Liver (tissue), 3 donors: ENCODE results near the gene POLR2B.

Source experiments
- CTCF ChIP-seq: fragments of 150-350 bp; IDR thresholded peaks from 2 replicates; pipeline ENCODE4 v1.5.1; 2017; ENCODE audit warnings: improper control_type of control experiment, low read depth, low read length; ENCODE audit not compliant: missing input control
- GABPA ChIP-seq, 2 donors: IDR thresholded peaks in 1 of 2; conservative IDR thresholded peaks in 1 of 2; 2 replicates each; pipeline ENCODE4 v1.6.1; 2016; ENCODE audit warnings: antibody characterized with exemption in 2 of 2, mild to moderate bottlenecking in 1 of 2, moderate library complexity in 1 of 2
- MAX ChIP-seq: IDR thresholded peaks from 2 replicates; pipeline ENCODE4 v1.6.1; 2016; ENCODE audit warnings: antibody characterized with exemption
- NR2F2 ChIP-seq: IDR thresholded peaks from 2 replicates; pipeline ENCODE4 v1.6.1; 2016; ENCODE audit warnings: antibody characterized with exemption
- ZBTB33 ChIP-seq: IDR thresholded peaks from 2 replicates; pipeline ENCODE4 v1.6.1; 2016; ENCODE audit warnings: antibody characterized with exemption
- donor health status: healthy.
- donor health status: healthy.

- TF ChIP-seq CTCF (no peak), ZBTB33 (no peak), MAX (no peak), NR2F2 (no peak), GABPA (IDR thresholded peaks at IDR 0.05 in 1 of 2, conservative IDR thresholded peaks at IDR 0.05 in 1 of 2) (no peak)
Measured at GRCh38 chr4:57078685-57079521, 100.2 kb downstream of the POLR2B start.
